Neural progenitor cell (in vitro differentiated cells): ENCODE measurements around the gene TSPOAP1.

Experiments used
- CTCF ChIP-seq: fragments of 200-600 bp; sonication (generic); IDR thresholded peaks from 2 replicates; pipeline ENCODE4 v1.5.1; 2017; ENCODE audit warnings: antibody characterized with exemption, mild to moderate bottlenecking
- EZH2 ChIP-seq: fragments of 200-600 bp; sonication (generic); IDR thresholded peaks from 2 replicates; pipeline ENCODE4 v1.6.1; 2017; ENCODE audit warnings: antibody characterized with exemption, mild to moderate bottlenecking, moderate library complexity

GRCh38 chr17:58304750-58305486 lies 23.7 kb downstream of the TSPOAP1 start:
- TF ChIP-seq CTCF = no peak
- no peak for TF ChIP-seq EZH2
